ENCODE measurements around the gene EYS. TPM values are rescaled to one million over a fixed set of nuclear protein-coding genes. Genes with fewer than 3 reads are reported as not detected.
A peak's percentile ranks its signal among the peaks of the same experiment; 100 is the strongest.
"Not testable (repeated sequence)": the region's sequence is repeated elsewhere in the genome, so short reads cannot be mapped to it uniquely, and the experiment has no call there.

Gene EYS
- total RNA-seq, 1 donor from 2014 or later = not detected

GRCh38 chr6:64469405-64469804 is 1237.6 kb downstream of the EYS start:
- not testable (repeated sequence) for H3K4me3 Mint-ChIP-seq (ENCODE audit: unreplicated experiment); H3K27ac Mint-ChIP-seq (ENCODE audit: unreplicated experiment); H3K4me1 Mint-ChIP-seq (ENCODE audit: unreplicated experiment); DNase-seq (ENCODE audit: extremely low spot score, unreplicated experiment); H3K36me3 Mint-ChIP-seq (ENCODE audit: unreplicated experiment); H3K27me3 Mint-ChIP-seq (ENCODE audit: unreplicated experiment)
- TF ChIP-seq, protein P1, sequence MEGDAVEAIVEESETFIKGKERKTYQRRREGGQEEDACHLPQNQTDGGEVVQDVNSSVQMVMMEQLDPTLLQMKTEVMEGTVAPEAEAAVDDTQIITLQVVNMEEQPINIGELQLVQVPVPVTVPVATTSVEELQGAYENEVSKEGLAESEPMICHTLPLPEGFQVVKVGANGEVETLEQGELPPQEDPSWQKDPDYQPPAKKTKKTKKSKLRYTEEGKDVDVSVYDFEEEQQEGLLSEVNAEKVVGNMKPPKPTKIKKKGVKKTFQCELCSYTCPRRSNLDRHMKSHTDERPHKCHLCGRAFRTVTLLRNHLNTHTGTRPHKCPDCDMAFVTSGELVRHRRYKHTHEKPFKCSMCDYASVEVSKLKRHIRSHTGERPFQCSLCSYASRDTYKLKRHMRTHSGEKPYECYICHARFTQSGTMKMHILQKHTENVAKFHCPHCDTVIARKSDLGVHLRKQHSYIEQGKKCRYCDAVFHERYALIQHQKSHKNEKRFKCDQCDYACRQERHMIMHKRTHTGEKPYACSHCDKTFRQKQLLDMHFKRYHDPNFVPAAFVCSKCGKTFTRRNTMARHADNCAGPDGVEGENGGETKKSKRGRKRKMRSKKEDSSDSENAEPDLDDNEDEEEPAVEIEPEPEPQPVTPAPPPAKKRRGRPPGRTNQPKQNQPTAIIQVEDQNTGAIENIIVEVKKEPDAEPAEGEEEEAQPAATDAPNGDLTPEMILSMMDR (IDR thresholded peaks at IDR 0.05) = peak; percentile 71
- peaks cover 12% of the 10 kb centered on the region for H3K9me3 Mint-ChIP-seq (ENCODE audit: unreplicated experiment)

- Mint-ChIP-seq H3K27ac (ENCODE audit: unreplicated experiment) (no peak overlapping the region), H3K4me1 (ENCODE audit: unreplicated experiment) (no peaks in the 10 kb centered on the region), H3K36me3 (ENCODE audit: unreplicated experiment) (no peaks in the 10 kb centered on the region), H3K9me3 (ENCODE audit: unreplicated experiment) (peaks cover 12% of the 10 kb centered on the region), H3K4me3 (ENCODE audit: unreplicated experiment) (no peak overlapping the region), H3K27me3 (ENCODE audit: unreplicated experiment) (peaks cover 10% of the 10 kb centered on the region)
- TF ChIP-seq, protein P1 (IDR thresholded peaks at IDR 0.05) = no peak
- DNase-seq (ENCODE audit: extremely low spot score, unreplicated experiment) = no peak
Observed at GRCh38 chr6:64467656-64468055, 1239.4 kb downstream of the EYS start.

DNA sequence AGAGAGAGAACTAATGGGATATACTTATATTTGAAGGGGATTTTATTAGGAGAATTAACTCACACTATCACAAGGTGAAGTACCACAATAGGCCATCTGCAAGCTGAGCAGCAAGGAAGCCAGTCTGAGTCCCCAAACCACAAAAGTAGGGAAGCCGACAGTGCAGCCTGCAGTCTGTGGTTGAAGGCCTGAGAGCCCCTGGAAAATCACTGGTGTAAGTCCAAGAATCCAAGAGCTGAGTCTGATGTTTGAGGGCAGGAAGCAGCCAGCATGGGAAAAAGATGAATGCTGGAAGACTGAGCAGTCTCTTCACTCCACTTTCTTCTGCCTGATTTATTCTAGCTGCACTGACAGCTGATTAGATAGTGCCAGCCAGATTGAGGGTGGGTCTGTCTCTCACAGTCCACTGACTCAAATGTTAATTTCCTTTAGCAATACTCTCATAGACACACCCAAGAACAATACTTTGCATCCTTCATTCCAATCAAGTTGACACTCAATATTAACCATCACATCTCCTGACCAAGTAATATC is 1247.5 kb downstream of the EYS start:
- TF ChIP-seq, protein P1 (IDR thresholded peaks at IDR 0.05) = no peak
- Mint-ChIP-seq H3K4me1 (ENCODE audit: unreplicated experiment) (no peaks in the 10 kb centered on the region), H3K27ac (ENCODE audit: unreplicated experiment) (no peak overlapping the region), H3K9me3 (ENCODE audit: unreplicated experiment) (no peaks in the 10 kb centered on the region), H3K36me3 (ENCODE audit: unreplicated experiment) (no peaks in the 10 kb centered on the region), H3K4me3 (ENCODE audit: unreplicated experiment) (no peak overlapping the region), H3K27me3 (ENCODE audit: unreplicated experiment) (peaks cover 25% of the 10 kb centered on the region)
- no peak for DNase-seq (ENCODE audit: extremely low spot score, unreplicated experiment)

GRCh38 chr6:64448101-64448500 is 1258.9 kb downstream of the EYS start:
- not testable (repeated sequence) for H3K27me3 Mint-ChIP-seq (ENCODE audit: unreplicated experiment); H3K9me3 Mint-ChIP-seq (ENCODE audit: unreplicated experiment); H3K36me3 Mint-ChIP-seq (ENCODE audit: unreplicated experiment); H3K4me1 Mint-ChIP-seq (ENCODE audit: unreplicated experiment); H3K4me3 Mint-ChIP-seq (ENCODE audit: unreplicated experiment); DNase-seq (ENCODE audit: extremely low spot score, unreplicated experiment); H3K27ac Mint-ChIP-seq (ENCODE audit: unreplicated experiment)

DNA sequence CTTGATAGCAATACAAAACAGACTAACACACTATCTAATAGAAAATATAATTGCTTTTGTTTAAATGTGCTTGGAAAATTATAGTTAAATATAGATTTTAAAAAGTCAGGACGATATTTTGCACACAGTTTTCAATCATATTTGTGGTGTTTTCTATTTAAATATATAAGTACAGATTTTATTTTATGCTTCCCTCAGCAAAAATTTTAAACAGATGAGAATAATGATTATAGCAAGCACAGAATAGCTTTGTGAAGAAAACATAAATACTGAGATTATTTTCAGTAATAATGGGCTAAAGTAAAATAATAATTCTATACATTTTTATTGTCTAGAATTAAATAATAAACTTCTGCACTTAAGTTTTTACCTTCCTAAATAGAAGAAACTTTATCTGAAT is 1262.0 kb downstream of the EYS start:
- no peaks in the 10 kb centered on the region for H3K9me3 Mint-ChIP-seq (ENCODE audit: unreplicated experiment)
- no peak for DNase-seq (ENCODE audit: extremely low spot score, unreplicated experiment)
- H3K4me1 Mint-ChIP-seq (ENCODE audit: unreplicated experiment) = no peaks in the 10 kb centered on the region
- H3K36me3 Mint-ChIP-seq (ENCODE audit: unreplicated experiment) = no peaks in the 10 kb centered on the region
- H3K4me3 Mint-ChIP-seq (ENCODE audit: unreplicated experiment) = no peak overlapping the region
- TF ChIP-seq, protein P1 (IDR thresholded peaks at IDR 0.05) = no peak
- no peaks in the 10 kb centered on the region for H3K27me3 Mint-ChIP-seq (ENCODE audit: unreplicated experiment)
- H3K27ac Mint-ChIP-seq (ENCODE audit: unreplicated experiment) = no peak overlapping the region

- H3K27ac Mint-ChIP-seq (ENCODE audit: unreplicated experiment) = no peak overlapping the region
- H3K4me3 Mint-ChIP-seq (ENCODE audit: unreplicated experiment) = no peak overlapping the region
- TF ChIP-seq, protein P1 (IDR thresholded peaks at IDR 0.05) = no peak
- no peaks in the 10 kb centered on the region for H3K36me3 Mint-ChIP-seq (ENCODE audit: unreplicated experiment)
- no peaks in the 10 kb centered on the region for H3K4me1 Mint-ChIP-seq (ENCODE audit: unreplicated experiment)
- no peak for DNase-seq (ENCODE audit: extremely low spot score, unreplicated experiment)
- H3K27me3 Mint-ChIP-seq (ENCODE audit: unreplicated experiment) = peaks cover 7% of the 10 kb centered on the region
- no peaks in the 10 kb centered on the region for H3K9me3 Mint-ChIP-seq (ENCODE audit: unreplicated experiment)
Observed at GRCh38 chr6:64439274-64439673, 1267.8 kb downstream of the EYS start.
